HepG2 (cell line): Measurements from ENCODE around the gene STOML3. TPM values are rescaled to one million over a fixed set of nuclear protein-coding genes. Genes with fewer than 3 reads are reported as not detected.

ENCODE experiments used
- ATAC-seq: fragments of 200-7000 bp; cut with Tn5 transposase; 3 replicates; pipeline ENCODE4 v1.9.1; 2020; ENCODE audit warnings: mild to moderate bottlenecking, moderate library complexity
- BruUV-seq: library from RNA; stranded (reverse); fragments of 400-500 nt; replicated peaks from 2 replicates; lab custom pipeline; 2021; lab: Mats Ljungman, UMichigan
- CTCF ChIA-PET: fragments of 300-600 bp; formaldehyde crosslinking; extraction: SDS; loops from one replicate; lab custom pipeline; 2021; ENCODE audit warnings: low total read pairs, inconsistent platforms, low intra/inter-chr PET ratio; lab: Yijun Ruan, JAX
- POLR2A ChIA-PET: fragments of 350-600 bp; sonication (Branson Sonifier 250); formaldehyde crosslinking; loops from one replicate; lab custom pipeline; 2020; ENCODE audit warnings: antibody characterized with exemption, inconsistent platforms; lab: Yijun Ruan, JAX
- DNase-seq: peaks from one replicate; pipeline ENCODE4 v3.0.0-alpha.2; 2015; ENCODE audit warnings: low spot score
- FAIRE-seq: peaks from 3 replicates; lab custom pipeline; 2011; peaks lifted over from hg19 to GRCh38; lab: Jason Lieb, UNC
- H2AFZ ChIP-seq: one replicate; pipeline ENCODE4 v1.6.1; 2011; ENCODE audit warnings: low read length, inconsistent platforms
- H3K27ac ChIP-seq: fragments of 300-600 bp; 3 replicates; pipeline ENCODE4 v1.8.0; 2011; ENCODE audit warnings: mixed run types, mild to moderate bottlenecking, mixed read lengths, low read length, inconsistent platforms; ENCODE audit not compliant: insufficient read depth; ENCODE audit errors: extremely low read length
- H3K27me3 ChIP-seq, 2 experiments: fragments of 200-600 bp in 1 of 2; 2 replicates in 1 of 2; 3 replicates in 1 of 2; pipeline versions ENCODE4 v1.6.0 to v1.8.0; 2011; ENCODE audit warnings: low read length in 2 of 2, mild to moderate bottlenecking in 2 of 2, moderate library complexity in 2 of 2, inconsistent platforms in 1 of 2; ENCODE audit not compliant: insufficient read depth in 2 of 2, control insufficient read depth in 1 of 2
- H3K36me3 ChIP-seq, 2 experiments: fragments of 200-600 bp in 1 of 2; replicated peaks in 1 of 2; 2 replicates in 1 of 2; 3 replicates in 1 of 2; pipeline versions ENCODE4 v1.5.1 to v1.8.0; 2011; ENCODE audit warnings: low read length in 2 of 2, inconsistent platforms in 1 of 2; ENCODE audit not compliant: insufficient read depth in 2 of 2, control insufficient read depth in 1 of 2
- H3K4me1 ChIP-seq: 2 replicates; pipeline ENCODE4 v1.5.1; 2012; ENCODE audit warnings: low read length, inconsistent platforms; ENCODE audit not compliant: insufficient read depth
- H3K4me2 ChIP-seq: 2 replicates; pipeline ENCODE4 v1.6.0; 2011; ENCODE audit warnings: low read depth, low read length, inconsistent platforms
- H3K4me3 ChIP-seq, 3 experiments: fragments of 200-600 bp in 1 of 3; sonication (generic), shearing (Covaris generic) in 1 of 3; replicated peaks in 1 of 3; 2 replicates each; pipeline ENCODE4 v1.5.1; 2011 to 2016; ENCODE audit warnings: low read length in 3 of 3, inconsistent platforms in 2 of 3, low read depth in 2 of 3, mild to moderate bottlenecking in 2 of 3, control low read depth in 1 of 3, mixed read lengths in 1 of 3; ENCODE audit not compliant: insufficient read depth in 1 of 3
- H3K79me2 ChIP-seq: one replicate; pipeline ENCODE4 v1.6.1; 2011; ENCODE audit warnings: low read length, inconsistent platforms; ENCODE audit not compliant: insufficient read depth
- H3K9ac ChIP-seq: 2 replicates; pipeline ENCODE4 v1.6.0; 2011; ENCODE audit warnings: mild to moderate bottlenecking, low read depth, low read length, inconsistent platforms; ENCODE audit not compliant: insufficient read depth
- H3K9me3 ChIP-seq: 2 replicates; pipeline ENCODE4 v1.5.1; 2012; ENCODE audit warnings: mild to moderate bottlenecking, low read length
- H4K20me1 ChIP-seq: 2 replicates; pipeline ENCODE4 v1.6.0; 2011; ENCODE audit warnings: inconsistent platforms, mild to moderate bottlenecking, low read length, moderate library complexity; ENCODE audit not compliant: insufficient read depth
- BRCA1 ChIP-seq: sonication (generic); formaldehyde crosslinking; IDR thresholded peaks from 2 replicates; pipeline ENCODE4 v1.4.0; 2020; ENCODE audit warnings: missing genetic modification reagents
- DNMT1 ChIP-seq: sonication (generic); formaldehyde crosslinking; IDR thresholded peaks from 2 replicates; pipeline ENCODE4 v1.5.1; 2020; ENCODE audit warnings: mild to moderate bottlenecking, missing genetic modification reagents
- HMG20B ChIP-seq: conservative IDR thresholded peaks from 2 replicates; pipeline ENCODE4 v1.6.1; 2016; ENCODE audit warnings: missing genetic modification reagents, missing compliant biosample characterization
- MIER2 ChIP-seq: IDR thresholded peaks from 2 replicates; pipeline ENCODE4 v1.6.1; 2016; ENCODE audit warnings: missing biosample characterization, missing genetic modification reagents
- PHF8 ChIP-seq: sonication (generic); formaldehyde crosslinking; IDR thresholded peaks from 2 replicates; pipeline ENCODE4 v1.5.0; 2020; ENCODE audit warnings: missing genetic modification reagents
- SP140L ChIP-seq: sonication (generic); formaldehyde crosslinking; IDR thresholded peaks from 2 replicates; pipeline ENCODE4 v1.4.0; 2020; ENCODE audit warnings: missing genetic modification reagents, borderline replicate concordance
- ZFP41 ChIP-seq: sonication (generic); formaldehyde crosslinking; IDR thresholded peaks from 2 replicates; pipeline ENCODE4 v1.4.0; 2020; ENCODE audit warnings: mild to moderate bottlenecking, missing genetic modification reagents, borderline replicate concordance
- ZNF230 ChIP-seq: sonication (generic); formaldehyde crosslinking; IDR thresholded peaks from 2 replicates; pipeline ENCODE4 v1.4.0; 2020; ENCODE audit warnings: mild to moderate bottlenecking, missing genetic modification reagents
- ZNF629 ChIP-seq: sonication (generic); formaldehyde crosslinking; conservative IDR thresholded peaks from 2 replicates; pipeline ENCODE4 v1.5.0; 2020; ENCODE audit warnings: missing genetic modification reagents
- ZNF672 ChIP-seq: sonication (generic); formaldehyde crosslinking; IDR thresholded peaks from 2 replicates; pipeline ENCODE4 v1.8.1; 2022; ENCODE audit warnings: missing genetic modification reagents
- ZNF777 ChIP-seq: sonication (generic); formaldehyde crosslinking; IDR thresholded peaks from 2 replicates; pipeline ENCODE4 v1.4.0; 2020; ENCODE audit warnings: missing genetic modification reagents
- WGBS: methylation state at CpG from one replicate; pipeline ENCODE4 v1.1.6; 2017; ENCODE audit warnings: low lambda C conversion rate; 5-methylcytosine and 5-hydroxymethylcytosine counted together
- in situ Hi-C: cut with HindIII; loops from 2 replicates; pipeline ENCODE4 v1.10.0; 2017; ENCODE audit warnings: low pct_unique_long_range_greater_than_20kb; ENCODE audit not compliant: extremely low pct_ligation_motif_present
- intact Hi-C: fragments of 100-400 bp; cut with micrococcal nuclease; formaldehyde crosslinking; loops from one replicate; pipeline ENCODE4 v1.10.0; 2022; ENCODE audit not compliant: unreplicated experiment
- polyA plus RNA-seq, 8 experiments: library from polyadenylated mRNA; depleted of rRNA in 3 of 8; stranded (reverse) in 7 of 8; unstranded in 1 of 8; fragments of >200 nt; fragmentation: Illumina TruSeq in 4 of 8; extraction: Trizol in 4 of 8; gene quantifications; 2 replicates each; pipeline versions ENCODE4 v1.2.1 to v1.2.3, GENCODE V29; 2011 to 2016; ENCODE audit warnings: low read depth in 4 of 8, missing spikeins in 1 of 8, mixed read lengths in 1 of 8; ENCODE audit not compliant: insufficient read depth in 1 of 8
- total RNA-seq, 5 experiments: library from RNA; depleted of rRNA; stranded (reverse); fragments of >200 nt; fragmentation: Illumina TruSeq; extraction: Trizol; gene quantifications; 2 replicates each; pipeline ENCODE4 v1.2.3, GENCODE V29; 2016; ENCODE audit warnings: low read depth in 1 of 5
- TF ChIP-seq, protein P1 (sequence below): sonication (generic); formaldehyde crosslinking; IDR thresholded peaks from 2 replicates; pipeline ENCODE4 v1.4.0; 2020; ENCODE audit warnings: missing genetic modification reagents
- TF ChIP-seq, protein P2 (sequence below): sonication (generic); formaldehyde crosslinking; IDR thresholded peaks from 2 replicates; pipeline ENCODE4 v1.5.0; 2020; ENCODE audit warnings: missing genetic modification reagents, mild to moderate bottlenecking, borderline replicate concordance
- TF ChIP-seq, protein P3 (sequence below): IDR thresholded peaks from 2 replicates; pipeline ENCODE4 v1.6.1; 2016; ENCODE audit warnings: missing compliant biosample characterization, missing genetic modification reagents, borderline replicate concordance
- TF ChIP-seq, protein P4 (sequence below): sonication (generic); formaldehyde crosslinking; IDR thresholded peaks from 2 replicates; pipeline ENCODE4 v1.4.0; 2020; ENCODE audit warnings: mild to moderate bottlenecking, missing genetic modification reagents
- TF ChIP-seq, protein P5 (sequence below): sonication (generic); formaldehyde crosslinking; IDR thresholded peaks from 2 replicates; pipeline ENCODE4 v1.4.0; 2020; ENCODE audit warnings: mild to moderate bottlenecking, missing genetic modification reagents

STOML3 gene
- total and polyA plus RNA-seq, 2 of the 13 experiments (the other 11 are each of a cell fraction or from before 2014, with no cell fraction given) = not detected

DNA sequence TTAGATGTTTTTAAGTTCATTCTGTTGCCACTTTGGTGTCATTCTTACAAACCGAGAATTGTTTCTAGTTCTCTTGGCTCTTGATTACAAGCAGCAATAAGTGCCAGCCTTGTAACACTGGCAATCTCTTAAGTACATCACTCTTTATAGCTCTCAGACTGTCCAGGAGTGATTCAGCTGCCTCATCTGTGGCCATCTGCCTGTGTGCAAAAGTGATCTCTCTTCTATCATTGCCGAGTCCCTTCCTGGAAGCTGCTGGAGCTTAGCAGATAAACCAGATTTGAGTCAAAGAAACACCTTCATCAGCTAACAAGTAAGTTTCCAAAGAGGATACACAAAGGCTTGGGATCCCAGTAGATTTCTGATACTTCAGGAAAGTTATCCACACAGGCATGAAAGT is 23.2 kb downstream of the STOML3 start:
- intact Hi-C loops = no loop called here
- no peaks in the 10 kb centered on the region for H3K9me3 ChIP-seq
- DNase-seq (no peak), FAIRE-seq (no peak), ATAC-seq (no peak)
- H4K20me1 ChIP-seq = no peaks in the 10 kb centered on the region
- no peak overlapping the region for H3K4me3 ChIP-seq
- H3K4me2 ChIP-seq = no peak overlapping the region
- POLR2A ChIA-PET = no interaction called here
- H3K27ac ChIP-seq = no peak overlapping the region
- no peak overlapping the region for H3K9ac ChIP-seq
- H3K36me3 ChIP-seq = no peaks in the 10 kb centered on the region
- BruUV-seq = no TSS peak
- no peaks in the 10 kb centered on the region for H3K4me1 ChIP-seq
- no peaks in the 10 kb centered on the region for H3K79me2 ChIP-seq
- CTCF ChIA-PET = no interaction called here
- WGBS = 2% methylated on average over 2 of the region's 2 CpGs
- H2AFZ ChIP-seq = no peak overlapping the region
- H3K27me3 ChIP-seq = no peaks in the 10 kb centered on the region
- in situ Hi-C loops = loop anchor here (25.0 kb wide), 1 partner anchor 645 kb away; the partner anchor contains the start of gene LHFPL6
- TF ChIP-seq, protein P1, sequence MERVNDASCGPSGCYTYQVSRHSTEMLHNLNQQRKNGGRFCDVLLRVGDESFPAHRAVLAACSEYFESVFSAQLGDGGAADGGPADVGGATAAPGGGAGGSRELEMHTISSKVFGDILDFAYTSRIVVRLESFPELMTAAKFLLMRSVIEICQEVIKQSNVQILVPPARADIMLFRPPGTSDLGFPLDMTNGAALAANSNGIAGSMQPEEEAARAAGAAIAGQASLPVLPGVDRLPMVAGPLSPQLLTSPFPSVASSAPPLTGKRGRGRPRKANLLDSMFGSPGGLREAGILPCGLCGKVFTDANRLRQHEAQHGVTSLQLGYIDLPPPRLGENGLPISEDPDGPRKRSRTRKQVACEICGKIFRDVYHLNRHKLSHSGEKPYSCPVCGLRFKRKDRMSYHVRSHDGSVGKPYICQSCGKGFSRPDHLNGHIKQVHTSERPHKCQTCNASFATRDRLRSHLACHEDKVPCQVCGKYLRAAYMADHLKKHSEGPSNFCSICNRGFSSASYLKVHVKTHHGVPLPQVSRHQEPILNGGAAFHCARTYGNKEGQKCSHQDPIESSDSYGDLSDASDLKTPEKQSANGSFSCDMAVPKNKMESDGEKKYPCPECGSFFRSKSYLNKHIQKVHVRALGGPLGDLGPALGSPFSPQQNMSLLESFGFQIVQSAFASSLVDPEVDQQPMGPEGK (CRISPR knock-in tag) = no peak
- TF ChIP-seq ZFP41 (no peak), HMG20B (CRISPR knock-in tag) (no peak), DNMT1 (no peak), MIER2 (CRISPR knock-in tag) (no peak), ZNF777 (CRISPR knock-in tag) (no peak), ZNF230 (CRISPR knock-in tag) (no peak), SP140L (CRISPR knock-in tag) (no peak), PHF8 (CRISPR knock-in tag) (no peak), ZNF629 (CRISPR knock-in tag) (no peak), ZNF672 (no peak), BRCA1 (CRISPR knock-in tag) (no peak)
- TF ChIP-seq, protein P2, sequence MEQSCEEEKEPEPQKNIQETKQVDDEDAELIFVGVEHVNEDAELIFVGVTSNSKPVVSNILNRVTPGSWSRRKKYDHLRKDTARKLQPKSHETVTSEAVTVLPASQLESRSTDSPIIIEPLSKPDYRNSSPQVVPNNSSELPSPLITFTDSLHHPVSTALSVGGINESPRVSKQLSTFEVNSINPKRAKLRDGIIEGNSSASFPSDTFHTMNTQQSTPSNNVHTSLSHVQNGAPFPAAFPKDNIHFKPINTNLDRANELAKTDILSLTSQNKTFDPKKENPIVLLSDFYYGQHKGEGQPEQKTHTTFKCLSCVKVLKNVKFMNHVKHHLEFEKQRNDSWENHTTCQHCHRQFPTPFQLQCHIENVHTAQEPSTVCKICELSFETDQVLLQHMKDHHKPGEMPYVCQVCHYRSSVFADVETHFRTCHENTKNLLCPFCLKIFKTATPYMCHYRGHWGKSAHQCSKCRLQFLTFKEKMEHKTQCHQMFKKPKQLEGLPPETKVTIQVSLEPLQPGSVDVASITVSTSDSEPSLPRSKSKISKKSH (CRISPR knock-in tag) = no peak
- TF ChIP-seq, protein P3, sequence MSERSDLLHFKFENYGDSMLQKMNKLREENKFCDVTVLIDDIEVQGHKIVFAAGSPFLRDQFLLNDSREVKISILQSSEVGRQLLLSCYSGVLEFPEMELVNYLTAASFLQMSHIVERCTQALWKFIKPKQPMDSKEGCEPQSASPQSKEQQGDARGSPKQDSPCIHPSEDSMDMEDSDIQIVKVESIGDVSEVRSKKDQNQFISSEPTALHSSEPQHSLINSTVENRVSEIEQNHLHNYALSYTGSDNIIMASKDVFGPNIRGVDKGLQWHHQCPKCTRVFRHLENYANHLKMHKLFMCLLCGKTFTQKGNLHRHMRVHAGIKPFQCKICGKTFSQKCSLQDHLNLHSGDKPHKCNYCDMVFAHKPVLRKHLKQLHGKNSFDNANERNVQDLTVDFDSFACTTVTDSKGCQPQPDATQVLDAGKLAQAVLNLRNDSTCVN (CRISPR knock-in tag) = no peak
- TF ChIP-seq, protein P4, sequence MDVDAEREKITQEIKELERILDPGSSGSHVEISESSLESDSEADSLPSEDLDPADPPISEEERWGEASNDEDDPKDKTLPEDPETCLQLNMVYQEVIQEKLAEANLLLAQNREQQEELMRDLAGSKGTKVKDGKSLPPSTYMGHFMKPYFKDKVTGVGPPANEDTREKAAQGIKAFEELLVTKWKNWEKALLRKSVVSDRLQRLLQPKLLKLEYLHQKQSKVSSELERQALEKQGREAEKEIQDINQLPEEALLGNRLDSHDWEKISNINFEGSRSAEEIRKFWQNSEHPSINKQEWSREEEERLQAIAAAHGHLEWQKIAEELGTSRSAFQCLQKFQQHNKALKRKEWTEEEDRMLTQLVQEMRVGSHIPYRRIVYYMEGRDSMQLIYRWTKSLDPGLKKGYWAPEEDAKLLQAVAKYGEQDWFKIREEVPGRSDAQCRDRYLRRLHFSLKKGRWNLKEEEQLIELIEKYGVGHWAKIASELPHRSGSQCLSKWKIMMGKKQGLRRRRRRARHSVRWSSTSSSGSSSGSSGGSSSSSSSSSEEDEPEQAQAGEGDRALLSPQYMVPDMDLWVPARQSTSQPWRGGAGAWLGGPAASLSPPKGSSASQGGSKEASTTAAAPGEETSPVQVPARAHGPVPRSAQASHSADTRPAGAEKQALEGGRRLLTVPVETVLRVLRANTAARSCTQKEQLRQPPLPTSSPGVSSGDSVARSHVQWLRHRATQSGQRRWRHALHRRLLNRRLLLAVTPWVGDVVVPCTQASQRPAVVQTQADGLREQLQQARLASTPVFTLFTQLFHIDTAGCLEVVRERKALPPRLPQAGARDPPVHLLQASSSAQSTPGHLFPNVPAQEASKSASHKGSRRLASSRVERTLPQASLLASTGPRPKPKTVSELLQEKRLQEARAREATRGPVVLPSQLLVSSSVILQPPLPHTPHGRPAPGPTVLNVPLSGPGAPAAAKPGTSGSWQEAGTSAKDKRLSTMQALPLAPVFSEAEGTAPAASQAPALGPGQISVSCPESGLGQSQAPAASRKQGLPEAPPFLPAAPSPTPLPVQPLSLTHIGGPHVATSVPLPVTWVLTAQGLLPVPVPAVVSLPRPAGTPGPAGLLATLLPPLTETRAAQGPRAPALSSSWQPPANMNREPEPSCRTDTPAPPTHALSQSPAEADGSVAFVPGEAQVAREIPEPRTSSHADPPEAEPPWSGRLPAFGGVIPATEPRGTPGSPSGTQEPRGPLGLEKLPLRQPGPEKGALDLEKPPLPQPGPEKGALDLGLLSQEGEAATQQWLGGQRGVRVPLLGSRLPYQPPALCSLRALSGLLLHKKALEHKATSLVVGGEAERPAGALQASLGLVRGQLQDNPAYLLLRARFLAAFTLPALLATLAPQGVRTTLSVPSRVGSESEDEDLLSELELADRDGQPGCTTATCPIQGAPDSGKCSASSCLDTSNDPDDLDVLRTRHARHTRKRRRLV (CRISPR knock-in tag) = no peak
- TF ChIP-seq, protein P5, sequence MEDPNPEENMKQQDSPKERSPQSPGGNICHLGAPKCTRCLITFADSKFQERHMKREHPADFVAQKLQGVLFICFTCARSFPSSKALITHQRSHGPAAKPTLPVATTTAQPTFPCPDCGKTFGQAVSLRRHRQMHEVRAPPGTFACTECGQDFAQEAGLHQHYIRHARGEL (CRISPR knock-in tag) = no peak
